SU-DHL-6 (cell line): ENCODE results near the gene CHD9NB.

Experiments
- H2AFZ ChIP-seq: fragments of 200-600 bp; sonication (generic); 2 replicates; pipeline ENCODE4 v1.6.1; 2014; ENCODE audit warnings: low read depth, mild to moderate bottlenecking, moderate library complexity, mixed read lengths, antibody characterized with exemption, low read length; ENCODE audit not compliant: severe bottlenecking
- H3F3A ChIP-seq: fragments of 200-600 bp; shearing (Covaris generic); 2 replicates; pipeline ENCODE4 v1.6.0; 2016; ENCODE audit warnings: antibody characterized with exemption, mild to moderate bottlenecking; ENCODE audit not compliant: insufficient read depth
- H3K27ac ChIP-seq: fragments of 200-600 bp; sonication (generic); 2 replicates; pipeline ENCODE4 v1.5.1; 2016; ENCODE audit warnings: low read depth, mild to moderate bottlenecking, low read length, moderate library complexity, mixed read lengths
- H3K27me3 ChIP-seq: fragments of 200-600 bp; sonication (generic), shearing (Covaris generic); 2 replicates; pipeline ENCODE4 v1.6.0; 2014; ENCODE audit warnings: mild to moderate bottlenecking, low read length
- H3K36me3 ChIP-seq: fragments of 200-600 bp; sonication (generic); 2 replicates; pipeline ENCODE4 v1.6.1; 2014; ENCODE audit warnings: mild to moderate bottlenecking, low read length, mixed read lengths
- H3K4me2 ChIP-seq: fragments of 300-600, 200-600 bp; shearing (Covaris generic), sonication (generic); 2 replicates; pipeline ENCODE4 v1.6.0; 2014; ENCODE audit warnings: low read length, low read depth, mild to moderate bottlenecking; ENCODE audit not compliant: poor library complexity, severe bottlenecking
- H3K4me3 ChIP-seq: fragments of 200-600 bp; sonication (generic); 2 replicates; pipeline ENCODE4 v1.5.1; 2014; ENCODE audit warnings: antibody characterized with exemption, low read length, mild to moderate bottlenecking, mixed read lengths; ENCODE audit not compliant: insufficient read depth, poor library complexity, severe bottlenecking
- H3K79me2 ChIP-seq: fragments of 200-600 bp; sonication (generic); 2 replicates; pipeline ENCODE4 v1.6.1; 2014; ENCODE audit warnings: mild to moderate bottlenecking, low read length, moderate library complexity; ENCODE audit not compliant: insufficient read depth
- H3K9ac ChIP-seq: fragments of 200-600 bp; sonication (generic); 2 replicates; pipeline ENCODE4 v1.7.0; 2014; ENCODE audit warnings: mild to moderate bottlenecking, low read length
- H3K9me2 ChIP-seq: fragments of 200-600 bp; sonication (generic); replicated peaks from 2 replicates; pipeline ENCODE4 v1.6.1; 2014; ENCODE audit warnings: low read length; ENCODE audit not compliant: insufficient read depth
- H3K9me3 ChIP-seq: fragments of 200-600 bp; sonication (generic); 2 replicates; pipeline ENCODE4 v1.6.1; 2014; ENCODE audit warnings: low read length, mixed read lengths; ENCODE audit not compliant: insufficient read depth
- H4K20me1 ChIP-seq: fragments of 200-600 bp; sonication (generic); 2 replicates; pipeline ENCODE4 v1.6.1; 2014; ENCODE audit warnings: low read depth, mild to moderate bottlenecking, antibody characterized with exemption, low read length, moderate library complexity, mixed read lengths
- EZH2phosphoT487 ChIP-seq: fragments of 200-600 bp; sonication (generic), shearing (Covaris generic); conservative IDR thresholded peaks from 2 replicates; pipeline ENCODE4 v1.6.1; 2018; ENCODE audit warnings: mild to moderate bottlenecking, antibody characterized with exemption, low read length, moderate library complexity, mixed read lengths
- TF ChIP-seq, protein P1 (sequence below): fragments of 200-600 bp; sonication (generic); IDR thresholded peaks from one replicate; pipeline ENCODE4 v1.5.1; 2017; ENCODE audit warnings: antibody characterized with exemption, mild to moderate bottlenecking, low read length, moderate library complexity; ENCODE audit not compliant: insufficient read depth, poor library complexity, severe bottlenecking

Gene CHD9NB

DNA sequence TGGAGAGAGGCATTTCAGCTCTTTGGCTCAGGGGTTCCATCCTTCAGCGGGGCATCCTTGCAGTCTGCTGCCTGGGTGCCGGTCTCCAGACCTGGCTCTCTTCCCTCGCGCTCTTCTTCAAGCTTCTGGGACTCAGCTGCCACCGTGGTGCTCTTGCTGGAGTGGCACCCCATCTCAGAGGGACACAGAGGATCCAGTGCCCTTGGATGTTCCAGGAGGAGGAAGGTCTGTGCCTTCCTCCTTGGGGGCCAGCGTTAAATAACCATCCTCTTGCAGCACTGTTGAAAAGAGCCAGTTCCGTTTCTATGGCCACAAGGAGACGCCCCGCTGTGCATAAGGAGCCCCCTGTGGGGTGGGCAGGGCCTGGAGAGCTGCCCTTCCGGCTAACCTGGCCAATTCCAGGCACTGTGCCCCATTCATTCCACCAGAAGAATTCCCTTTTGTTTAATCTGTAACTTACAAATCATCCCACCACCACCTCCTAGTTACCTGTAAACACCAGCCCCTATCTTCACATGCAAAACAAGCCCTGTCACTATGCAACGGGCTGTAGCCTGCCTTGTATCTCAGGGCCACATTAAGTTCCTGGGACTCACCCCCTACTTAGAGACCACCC lies 8.6 kb downstream of the CHD9NB start:
- H3K36me3 ChIP-seq, result no peaks in the 10 kb centered on the region
- no peak overlapping the region for H2AFZ ChIP-seq
- H3K9ac ChIP-seq, result no peak overlapping the region
- no peaks in the 10 kb centered on the region for H3K79me2 ChIP-seq
- no peaks in the 10 kb centered on the region for H4K20me1 ChIP-seq
- no peaks in the 10 kb centered on the region for H3K9me3 ChIP-seq
- H3K27ac ChIP-seq, result no peak overlapping the region
- TF ChIP-seq, protein P1, sequence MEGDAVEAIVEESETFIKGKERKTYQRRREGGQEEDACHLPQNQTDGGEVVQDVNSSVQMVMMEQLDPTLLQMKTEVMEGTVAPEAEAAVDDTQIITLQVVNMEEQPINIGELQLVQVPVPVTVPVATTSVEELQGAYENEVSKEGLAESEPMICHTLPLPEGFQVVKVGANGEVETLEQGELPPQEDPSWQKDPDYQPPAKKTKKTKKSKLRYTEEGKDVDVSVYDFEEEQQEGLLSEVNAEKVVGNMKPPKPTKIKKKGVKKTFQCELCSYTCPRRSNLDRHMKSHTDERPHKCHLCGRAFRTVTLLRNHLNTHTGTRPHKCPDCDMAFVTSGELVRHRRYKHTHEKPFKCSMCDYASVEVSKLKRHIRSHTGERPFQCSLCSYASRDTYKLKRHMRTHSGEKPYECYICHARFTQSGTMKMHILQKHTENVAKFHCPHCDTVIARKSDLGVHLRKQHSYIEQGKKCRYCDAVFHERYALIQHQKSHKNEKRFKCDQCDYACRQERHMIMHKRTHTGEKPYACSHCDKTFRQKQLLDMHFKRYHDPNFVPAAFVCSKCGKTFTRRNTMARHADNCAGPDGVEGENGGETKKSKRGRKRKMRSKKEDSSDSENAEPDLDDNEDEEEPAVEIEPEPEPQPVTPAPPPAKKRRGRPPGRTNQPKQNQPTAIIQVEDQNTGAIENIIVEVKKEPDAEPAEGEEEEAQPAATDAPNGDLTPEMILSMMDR, result no peak
- TF ChIP-seq EZH2phosphoT487, result no peak
- no peak overlapping the region for H3K4me2 ChIP-seq
- no peaks in the 10 kb centered on the region for H3K27me3 ChIP-seq
- H3K9me2 ChIP-seq, result no peaks in the 10 kb centered on the region
- no peak overlapping the region for H3K4me3 ChIP-seq
- no peaks in the 10 kb centered on the region for H3F3A ChIP-seq

DNA sequence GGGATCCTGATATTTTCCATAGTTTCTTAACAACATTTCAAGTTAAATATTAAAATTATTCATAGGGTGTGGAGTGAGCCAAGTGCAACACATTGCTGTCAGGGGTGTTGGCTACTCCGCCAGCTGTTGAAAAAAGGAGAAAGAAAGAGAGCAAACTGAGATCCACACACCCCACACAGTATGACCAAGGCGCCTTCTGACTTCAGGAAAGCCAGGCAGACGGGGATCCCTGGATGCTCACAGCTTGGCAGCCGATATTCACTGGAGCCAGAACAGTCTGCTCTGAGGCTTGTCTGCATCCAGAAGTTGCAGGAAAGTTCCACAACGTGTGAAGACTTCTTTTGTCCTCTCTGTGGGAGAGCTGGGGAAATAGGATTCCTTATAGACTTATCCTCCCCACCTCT lies 9.3 kb downstream of the CHD9NB start:
- H3K36me3 ChIP-seq, result no peaks in the 10 kb centered on the region
- H4K20me1 ChIP-seq, result no peaks in the 10 kb centered on the region
- no peak overlapping the region for H3K4me3 ChIP-seq
- no peak overlapping the region for H2AFZ ChIP-seq
- no peaks in the 10 kb centered on the region for H3F3A ChIP-seq
- H3K9ac ChIP-seq, result no peak overlapping the region
- H3K4me2 ChIP-seq, result no peak overlapping the region
- no peaks in the 10 kb centered on the region for H3K27me3 ChIP-seq
- H3K79me2 ChIP-seq, result no peaks in the 10 kb centered on the region
- no peak overlapping the region for H3K27ac ChIP-seq
- TF ChIP-seq EZH2phosphoT487, result no peak
- TF ChIP-seq, protein P1, result no peak
- H3K9me3 ChIP-seq, result no peaks in the 10 kb centered on the region
- no peaks in the 10 kb centered on the region for H3K9me2 ChIP-seq

DNA sequence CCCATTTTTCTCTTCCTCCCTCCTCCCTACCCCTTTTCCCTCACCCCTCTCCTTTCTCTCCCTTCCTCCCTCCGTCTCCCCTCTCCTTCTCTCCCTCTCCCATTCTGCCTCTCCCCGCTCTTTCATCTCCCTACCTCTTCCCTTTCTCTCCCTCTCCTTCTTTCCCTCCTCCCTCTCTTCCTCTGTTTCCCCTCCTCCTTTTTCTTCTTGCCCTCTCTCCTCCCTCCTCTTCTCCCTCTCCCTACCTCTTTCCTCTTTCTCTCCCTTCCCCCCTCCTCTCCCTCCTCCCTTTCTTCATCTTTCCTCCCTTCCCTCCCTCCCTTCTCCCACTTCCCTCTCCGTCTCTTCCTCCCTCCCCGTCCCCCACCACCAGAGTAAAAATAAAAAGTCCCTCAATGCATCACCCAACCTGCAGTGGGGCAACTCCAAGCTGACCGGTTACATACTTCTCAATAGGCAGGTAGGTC lies 10.4 kb downstream of the CHD9NB start:
- no peaks in the 10 kb centered on the region for H3K36me3 ChIP-seq
- H3K4me3 ChIP-seq, result no peak overlapping the region
- H3K79me2 ChIP-seq, result no peaks in the 10 kb centered on the region
- H3K4me2 ChIP-seq, result no peak overlapping the region
- no peaks in the 10 kb centered on the region for H4K20me1 ChIP-seq
- no peak overlapping the region for H3K9ac ChIP-seq
- H3K9me2 ChIP-seq, result no peaks in the 10 kb centered on the region
- H3K27me3 ChIP-seq, result no peaks in the 10 kb centered on the region
- H3K27ac ChIP-seq, result no peak overlapping the region
- H2AFZ ChIP-seq, result no peak overlapping the region
- no peaks in the 10 kb centered on the region for H3F3A ChIP-seq
- no peaks in the 10 kb centered on the region for H3K9me3 ChIP-seq
- TF ChIP-seq EZH2phosphoT487, result no peak
- TF ChIP-seq, protein P1, result no peak
